COLO668 (cell line): ENCODE measurements around the gene AP5Z1.
A peak's percentile ranks its signal among the peaks of the same experiment; 100 is the strongest.

ENCODE experiments used
- DNase-seq: peaks from one replicate; lab custom pipeline; 2025; ENCODE audit not compliant: unreplicated experiment; lab: John Stamatoyannopoulos, UW

Gene AP5Z1

DNA sequence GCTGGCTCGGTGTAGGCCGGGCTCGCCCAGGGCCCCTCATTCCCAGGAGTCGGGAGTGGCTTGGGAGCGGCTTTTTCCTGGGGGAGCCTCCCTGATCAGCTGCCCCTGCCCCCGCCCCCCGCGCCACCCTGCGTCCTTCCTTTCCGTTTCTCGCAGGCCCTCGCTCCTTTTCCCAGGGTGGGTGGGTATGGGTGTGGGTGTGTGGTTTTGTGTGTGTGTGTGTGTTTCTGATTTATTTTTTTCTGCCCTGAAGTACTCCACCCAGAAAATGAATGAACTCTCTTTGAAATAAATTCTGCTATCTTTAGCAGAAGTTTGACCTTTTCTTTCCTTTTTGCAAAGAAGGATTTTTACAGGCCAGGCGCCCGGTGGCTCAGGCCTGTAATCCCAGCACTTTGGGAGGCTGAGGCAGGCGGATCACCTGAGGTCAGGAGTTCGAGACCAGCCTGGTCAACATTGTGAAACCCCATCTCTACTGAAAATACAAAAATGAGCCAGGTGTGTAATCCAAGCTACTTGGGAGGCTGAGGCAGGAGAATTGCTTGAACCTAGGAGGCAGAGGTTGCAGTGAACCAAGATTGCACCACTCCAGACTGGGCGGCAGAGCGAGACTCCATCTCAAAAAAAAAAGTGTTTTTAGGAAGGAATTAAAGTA is 30.0 kb upstream of the AP5Z1 start:
- no peak for DNase-seq

GRCh38 chr7:4745971-4746919 is 29.2 kb upstream of the AP5Z1 start:
- no peak for DNase-seq

- DNase-seq = no peak
Observed at GRCh38 chr7:4747013-4747412, 28.4 kb upstream of the AP5Z1 start.

- no peak for DNase-seq
Observed at GRCh38 chr7:4747746-4748145, 27.7 kb upstream of the AP5Z1 start.

- DNase-seq = no peak
Observed at GRCh38 chr7:4748231-4748681, 27.2 kb upstream of the AP5Z1 start.

DNA sequence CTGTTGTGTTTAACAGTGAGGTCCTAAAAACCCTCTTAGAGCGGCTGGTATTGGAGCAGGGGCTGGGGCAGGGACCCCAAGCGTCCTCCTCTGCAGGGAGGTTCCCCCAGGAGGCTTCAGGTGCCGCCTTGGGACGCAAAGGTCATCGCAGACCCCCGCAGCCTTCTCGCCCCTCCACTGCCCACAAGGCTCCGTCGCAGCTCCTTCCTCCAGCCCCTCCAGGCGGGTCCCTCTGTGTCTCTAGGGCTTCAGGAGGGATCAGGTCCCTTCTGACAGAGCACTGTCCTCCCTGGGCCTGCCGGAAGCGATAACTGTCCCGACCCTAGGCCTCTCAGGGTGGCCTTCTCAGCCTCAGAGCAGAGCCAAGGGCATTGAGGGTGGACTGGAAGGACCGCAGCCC is 26.1 kb upstream of the AP5Z1 start:
- no peak for DNase-seq

DNA sequence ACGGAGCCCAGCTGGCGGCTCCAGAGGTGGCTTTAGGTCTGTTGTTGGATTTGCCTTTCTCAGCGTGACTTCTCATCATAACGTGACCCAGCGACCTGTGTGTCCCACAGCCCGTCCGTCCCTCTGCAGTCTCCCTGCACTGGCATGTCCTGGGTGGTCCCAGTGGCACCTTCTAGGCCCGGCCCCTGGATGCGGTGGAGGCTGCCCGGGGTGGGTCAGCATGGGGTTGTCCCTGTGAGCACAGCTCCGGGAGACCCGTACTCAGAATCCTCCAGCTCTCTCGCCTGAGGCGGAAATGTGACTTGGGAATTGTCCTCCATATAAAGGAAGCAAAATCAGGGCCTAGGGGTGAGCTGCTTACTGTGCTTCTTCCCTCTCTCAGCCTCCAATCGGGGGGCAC is 25.6 kb upstream of the AP5Z1 start:
- no peak for DNase-seq

- no peak for DNase-seq
Observed at GRCh38 chr7:4751398-4751947, 23.9 kb upstream of the AP5Z1 start.

DNA sequence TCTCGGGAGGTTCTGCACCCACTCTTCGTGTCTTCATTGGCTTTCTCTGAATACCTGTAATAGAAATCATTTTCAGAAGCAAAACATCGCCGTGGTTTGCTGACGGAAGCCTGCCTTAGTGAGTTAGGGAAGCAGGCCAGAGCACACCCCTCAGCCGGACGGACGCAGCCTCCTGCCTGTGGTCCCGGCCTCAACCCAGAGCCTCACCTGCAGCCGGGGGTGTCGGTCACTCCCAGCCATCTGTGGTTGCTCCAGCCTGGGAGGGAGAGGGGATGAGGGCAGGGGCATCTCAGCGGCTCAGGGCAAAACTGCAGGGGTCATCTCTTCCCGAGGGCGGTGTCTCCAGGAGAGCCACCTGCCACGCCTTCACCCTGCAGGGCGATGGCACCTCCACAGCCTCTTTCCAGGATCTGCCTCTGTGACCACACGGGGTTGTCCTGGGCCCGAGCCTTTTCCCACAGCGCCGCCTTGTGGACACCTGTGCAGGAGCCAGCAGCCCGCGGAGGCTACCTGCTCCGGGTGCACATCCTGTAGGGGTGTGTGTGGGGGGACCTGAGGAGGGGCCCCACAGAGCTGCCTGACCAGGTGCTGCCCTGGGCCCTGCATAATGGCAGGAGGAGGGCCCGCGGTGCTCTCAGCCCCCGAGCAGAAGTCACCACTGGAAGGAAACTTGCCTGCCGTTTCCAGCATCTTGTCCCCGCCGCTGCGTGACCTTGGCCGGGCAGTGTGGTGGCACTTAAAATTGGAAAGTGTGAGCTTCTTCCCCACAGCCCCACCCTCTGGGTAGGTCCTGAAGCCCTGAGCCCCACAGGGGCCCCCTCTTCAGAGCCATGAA is 21.6 kb upstream of the AP5Z1 start:
- peak; percentile 89 for DNase-seq

- no peak for DNase-seq
Observed at GRCh38 chr7:4754433-4755010, 20.9 kb upstream of the AP5Z1 start.

- DNase-seq = no peak
Observed at GRCh38 chr7:4755045-4755444, 20.4 kb upstream of the AP5Z1 start.

- DNase-seq = no peak
Observed at GRCh38 chr7:4758111-4758510, 17.3 kb upstream of the AP5Z1 start.

GRCh38 chr7:4758791-4759190 is 16.6 kb upstream of the AP5Z1 start:
- DNase-seq = no peak

GRCh38 chr7:4759211-4759610 is 16.2 kb upstream of the AP5Z1 start:
- DNase-seq = no peak

DNA sequence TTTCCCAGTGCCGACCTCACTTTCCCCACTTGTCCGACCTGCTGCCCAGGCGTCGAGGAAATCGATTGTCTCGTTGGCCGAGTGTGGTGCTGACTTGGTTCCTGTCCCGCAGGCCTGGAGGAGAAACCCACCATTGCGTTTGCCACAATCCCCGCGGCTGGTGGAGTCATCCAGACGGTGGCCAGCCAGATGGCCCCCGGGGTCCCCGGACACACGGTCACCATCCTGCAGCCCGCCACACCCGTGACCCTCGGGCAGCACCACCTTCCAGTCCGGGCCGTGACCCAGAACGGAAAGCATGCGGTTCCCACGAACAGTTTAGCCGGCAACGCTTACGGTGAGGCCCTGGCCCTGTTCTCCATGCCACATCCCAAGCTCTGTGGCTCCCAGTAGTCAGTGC is 14.5 kb upstream of the AP5Z1 start:
- DNase-seq = no peak

DNA sequence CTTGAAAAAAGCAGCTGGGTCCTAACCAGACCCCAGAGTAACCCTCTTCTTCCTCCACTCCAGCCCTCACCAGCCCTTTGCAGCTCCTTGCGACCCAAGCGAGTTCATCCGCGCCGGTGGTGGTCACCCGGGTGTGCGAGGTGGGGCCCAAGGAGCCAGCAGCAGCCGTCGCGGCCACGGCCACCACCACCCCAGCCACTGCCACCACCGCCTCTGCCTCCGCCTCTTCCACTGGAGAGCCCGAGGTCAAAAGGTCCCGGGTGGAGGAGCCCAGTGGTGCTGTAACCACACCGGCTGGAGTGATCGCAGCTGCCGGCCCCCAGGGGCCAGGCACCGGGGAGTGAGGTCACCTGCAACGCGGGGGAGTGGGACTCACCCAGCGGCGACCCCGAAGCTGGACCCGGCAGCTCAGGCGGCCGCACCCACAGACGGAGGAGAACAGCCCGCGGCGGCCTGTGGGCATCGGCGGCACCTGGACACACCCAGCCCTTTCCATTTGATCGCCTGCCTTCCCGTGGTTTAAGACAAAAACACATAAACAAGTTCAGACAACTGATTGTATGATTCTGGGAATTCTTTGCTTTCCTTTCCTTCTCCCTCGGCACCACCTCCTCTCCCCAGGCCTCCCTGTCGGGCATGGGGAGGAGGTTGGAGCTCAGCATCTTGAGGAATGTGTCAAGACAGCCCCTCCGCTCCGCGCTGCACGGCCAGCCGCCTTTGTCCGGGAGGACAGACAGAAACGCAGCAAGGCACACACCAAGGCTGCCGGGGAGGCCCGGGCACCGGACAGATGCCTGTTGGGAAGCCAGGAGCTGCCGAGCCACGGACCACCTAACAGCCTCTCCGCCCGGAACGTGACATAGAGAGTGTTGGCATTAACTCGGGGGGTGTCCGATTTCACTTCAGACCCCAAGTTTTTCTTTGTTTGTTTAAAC is 13.0 kb upstream of the AP5Z1 start:
- no peak for DNase-seq

- DNase-seq = no peak
Observed at GRCh38 chr7:4763091-4763793, 12.2 kb upstream of the AP5Z1 start.

- no peak for DNase-seq
Observed at GRCh38 chr7:4763794-4764185, 11.6 kb upstream of the AP5Z1 start.

- DNase-seq = no peak
Observed at GRCh38 chr7:4764402-4765007, 10.9 kb upstream of the AP5Z1 start.
